ENCODE results near the gene FTO. TPM values are rescaled to one million over a fixed set of nuclear protein-coding genes. Genes with fewer than 3 reads are reported as not detected.
A peak's percentile ranks its signal among the peaks of the same experiment; 100 is the strongest.

FTO gene
- total and polyA plus RNA-seq, 2 of the 13 experiments (the other 11 are each of a cell fraction or from before 2014, with no cell fraction given), result 41.6 to 55.8 TPM

GRCh38 chr16:54160939-54161897 is 457.3 kb downstream of the FTO start (continued):
- TF ChIP-seq ZNF30 (CRISPR knock-in tag; IDR thresholded peaks at IDR 0.05), result no peak
- TF ChIP-seq KLF9 (CRISPR knock-in tag; IDR thresholded peaks at IDR 0.05; ENCODE audit: low read depth), result no peak
- 0 out of 2 replicates have a peak, but pooled peaks have one; percentile 34 for TF ChIP-seq KLF15 (CRISPR knock-in tag; IDR thresholded peaks at IDR 0.05; ENCODE audit: borderline replicate concordance)
- no peak for TF ChIP-seq SIN3B (IDR thresholded peaks at IDR 0.05; ENCODE audit: low read length)
- no peak for TF ChIP-seq ZBTB34 (CRISPR knock-in tag; IDR thresholded peaks at IDR 0.05)
- TF ChIP-seq, protein P1, sequence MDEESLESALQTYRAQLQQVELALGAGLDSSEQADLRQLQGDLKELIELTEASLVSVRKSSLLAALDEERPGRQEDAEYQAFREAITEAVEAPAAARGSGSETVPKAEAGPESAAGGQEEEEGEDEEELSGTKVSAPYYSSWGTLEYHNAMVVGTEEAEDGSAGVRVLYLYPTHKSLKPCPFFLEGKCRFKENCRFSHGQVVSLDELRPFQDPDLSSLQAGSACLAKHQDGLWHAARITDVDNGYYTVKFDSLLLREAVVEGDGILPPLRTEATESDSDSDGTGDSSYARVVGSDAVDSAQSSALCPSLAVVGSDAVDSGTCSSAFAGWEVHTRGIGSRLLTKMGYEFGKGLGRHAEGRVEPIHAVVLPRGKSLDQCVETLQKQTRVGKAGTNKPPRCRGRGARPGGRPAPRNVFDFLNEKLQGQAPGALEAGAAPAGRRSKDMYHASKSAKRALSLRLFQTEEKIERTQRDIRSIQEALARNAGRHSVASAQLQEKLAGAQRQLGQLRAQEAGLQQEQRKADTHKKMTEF (CRISPR knock-in tag; IDR thresholded peaks at IDR 0.05), result 0 out of 2 replicates have a peak, but pooled peaks have one; percentile 30
- no peak for TF ChIP-seq ZNF383 (CRISPR knock-in tag; IDR thresholded peaks at IDR 0.05; ENCODE audit: borderline replicate concordance)
- TF ChIP-seq, protein P2, sequence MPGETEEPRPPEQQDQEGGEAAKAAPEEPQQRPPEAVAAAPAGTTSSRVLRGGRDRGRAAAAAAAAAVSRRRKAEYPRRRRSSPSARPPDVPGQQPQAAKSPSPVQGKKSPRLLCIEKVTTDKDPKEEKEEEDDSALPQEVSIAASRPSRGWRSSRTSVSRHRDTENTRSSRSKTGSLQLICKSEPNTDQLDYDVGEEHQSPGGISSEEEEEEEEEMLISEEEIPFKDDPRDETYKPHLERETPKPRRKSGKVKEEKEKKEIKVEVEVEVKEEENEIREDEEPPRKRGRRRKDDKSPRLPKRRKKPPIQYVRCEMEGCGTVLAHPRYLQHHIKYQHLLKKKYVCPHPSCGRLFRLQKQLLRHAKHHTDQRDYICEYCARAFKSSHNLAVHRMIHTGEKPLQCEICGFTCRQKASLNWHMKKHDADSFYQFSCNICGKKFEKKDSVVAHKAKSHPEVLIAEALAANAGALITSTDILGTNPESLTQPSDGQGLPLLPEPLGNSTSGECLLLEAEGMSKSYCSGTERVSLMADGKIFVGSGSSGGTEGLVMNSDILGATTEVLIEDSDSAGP (CRISPR knock-in tag; IDR thresholded peaks at IDR 0.05; ENCODE audit: borderline replicate concordance), result peak; percentile 64; the same call in 1 of the 2 replicates
- TF ChIP-seq ZNF572 (CRISPR knock-in tag; IDR thresholded peaks at IDR 0.05), result no peak
- TF ChIP-seq ZNF644 (CRISPR knock-in tag; IDR thresholded peaks at IDR 0.05; ENCODE audit: low read depth), result peak; percentile 54; the same call in 1 of the 2 replicates
- TF ChIP-seq PAXIP1 (CRISPR knock-in tag; conservative IDR thresholded peaks at IDR 0.05), result peak; percentile 28
- TF ChIP-seq DRAP1 (CRISPR knock-in tag; IDR thresholded peaks at IDR 0.05), result peak; percentile 61; the same call in 1 of the 2 replicates
- TF ChIP-seq, protein P3, sequence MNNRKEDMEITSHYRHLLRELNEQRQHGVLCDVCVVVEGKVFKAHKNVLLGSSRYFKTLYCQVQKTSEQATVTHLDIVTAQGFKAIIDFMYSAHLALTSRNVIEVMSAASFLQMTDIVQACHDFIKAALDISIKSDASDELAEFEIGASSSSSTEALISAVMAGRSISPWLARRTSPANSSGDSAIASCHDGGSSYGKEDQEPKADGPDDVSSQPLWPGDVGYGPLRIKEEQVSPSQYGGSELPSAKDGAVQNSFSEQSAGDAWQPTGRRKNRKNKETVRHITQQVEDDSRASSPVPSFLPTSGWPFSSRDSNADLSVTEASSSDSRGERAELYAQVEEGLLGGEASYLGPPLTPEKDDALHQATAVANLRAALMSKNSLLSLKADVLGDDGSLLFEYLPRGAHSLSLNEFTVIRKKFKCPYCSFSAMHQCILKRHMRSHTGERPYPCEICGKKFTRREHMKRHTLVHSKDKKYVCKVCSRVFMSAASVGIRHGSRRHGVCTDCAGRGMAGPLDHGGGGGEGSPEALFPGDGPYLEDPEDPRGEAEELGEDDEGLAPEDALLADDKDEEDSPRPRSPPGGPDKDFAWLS (CRISPR knock-in tag; IDR thresholded peaks at IDR 0.05; ENCODE audit: borderline replicate concordance), result no peak
- peak; percentile 72 for TF ChIP-seq HDAC2 (CRISPR knock-in tag; IDR thresholded peaks at IDR 0.05)
- TF ChIP-seq CBX5 (CRISPR knock-in tag; IDR thresholded peaks at IDR 0.05; ENCODE audit: borderline replicate concordance), result peak; percentile 71; the same call in 1 of the 2 replicates
- TF ChIP-seq ZNF749 (CRISPR knock-in tag; IDR thresholded peaks at IDR 0.05; ENCODE audit: borderline replicate concordance), result peak; percentile 49; the same call in 1 of the 2 replicates
- no peak for TF ChIP-seq RBFOX2 (IDR thresholded peaks at IDR 0.05; ENCODE audit: low read depth, low read length)
